SK-MEL-5 (cell line): ENCODE data around the gene TPRA1. TPM values are rescaled to one million over a fixed set of nuclear protein-coding genes. Genes with fewer than 3 reads are reported as not detected.
A peak's percentile ranks its signal among the peaks of the same experiment; 100 is the strongest.

Source experiments
- DNase-seq: peaks from one replicate; pipeline ENCODE4 v3.0.0-alpha.2; 2016; ENCODE audit warnings: low read depth, low spot score
- in situ Hi-C: cut with HindIII; loops from 2 replicates; pipeline ENCODE4 v1.10.0; 2016; ENCODE audit warnings: low sequenced_read_pairs, high pct_unique_total_duplicates, low pct_unique_long_range_greater_than_20kb
- total RNA-seq: library from RNA; depleted of rRNA; stranded (reverse); fragments of >200 nt; shearing (Covaris generic); gene quantifications from 2 replicates; pipeline ENCODE4 v1.2.3, GENCODE V29; 2014

Gene TPRA1
- total RNA-seq, 1 experiment from 2014 or later, result 27.9 TPM

DNA sequence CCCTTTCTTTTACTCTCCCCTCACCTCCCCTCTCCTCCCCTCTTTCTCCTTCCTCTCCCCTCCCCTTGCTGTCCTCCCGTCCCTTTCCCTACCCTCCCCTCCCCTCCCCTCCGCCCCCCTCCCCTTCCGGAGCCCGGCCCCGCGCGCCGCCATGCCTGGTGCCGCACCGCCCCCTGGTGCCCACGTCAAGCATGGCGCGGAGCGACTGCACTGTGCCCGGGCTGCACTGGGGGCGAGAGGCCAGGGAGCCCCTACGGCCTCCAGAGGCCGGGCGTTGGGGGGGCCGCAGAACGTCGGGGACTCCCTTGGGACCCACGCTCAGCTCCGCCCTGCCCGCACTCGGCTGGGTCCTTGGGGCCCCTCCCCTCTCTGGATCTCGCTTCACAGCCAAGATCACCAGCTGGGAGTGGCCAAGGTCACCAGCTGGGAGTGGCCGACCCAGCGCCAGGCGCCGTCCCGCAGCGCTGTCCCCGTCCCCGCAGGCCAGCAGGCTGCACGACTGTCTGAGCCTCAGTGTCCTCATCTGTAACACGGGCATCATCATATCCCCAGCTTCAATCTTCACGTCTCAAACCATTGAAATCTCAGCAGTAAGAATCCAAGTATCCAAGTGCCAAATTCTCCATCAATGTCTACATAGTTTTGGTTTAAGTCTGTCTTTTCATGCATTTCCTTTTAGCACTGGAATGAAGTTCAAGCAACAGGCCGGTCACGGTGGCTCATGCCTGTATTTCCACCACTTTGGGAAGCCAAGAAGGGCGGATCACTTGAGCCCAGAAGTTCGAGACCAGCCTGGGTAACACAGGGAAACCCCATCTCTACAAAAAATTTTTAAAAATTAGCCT lies 42.5 kb downstream of the TPRA1 start:
- peak; percentile 72 for DNase-seq
- in situ Hi-C loops, result no loop called here

DNA sequence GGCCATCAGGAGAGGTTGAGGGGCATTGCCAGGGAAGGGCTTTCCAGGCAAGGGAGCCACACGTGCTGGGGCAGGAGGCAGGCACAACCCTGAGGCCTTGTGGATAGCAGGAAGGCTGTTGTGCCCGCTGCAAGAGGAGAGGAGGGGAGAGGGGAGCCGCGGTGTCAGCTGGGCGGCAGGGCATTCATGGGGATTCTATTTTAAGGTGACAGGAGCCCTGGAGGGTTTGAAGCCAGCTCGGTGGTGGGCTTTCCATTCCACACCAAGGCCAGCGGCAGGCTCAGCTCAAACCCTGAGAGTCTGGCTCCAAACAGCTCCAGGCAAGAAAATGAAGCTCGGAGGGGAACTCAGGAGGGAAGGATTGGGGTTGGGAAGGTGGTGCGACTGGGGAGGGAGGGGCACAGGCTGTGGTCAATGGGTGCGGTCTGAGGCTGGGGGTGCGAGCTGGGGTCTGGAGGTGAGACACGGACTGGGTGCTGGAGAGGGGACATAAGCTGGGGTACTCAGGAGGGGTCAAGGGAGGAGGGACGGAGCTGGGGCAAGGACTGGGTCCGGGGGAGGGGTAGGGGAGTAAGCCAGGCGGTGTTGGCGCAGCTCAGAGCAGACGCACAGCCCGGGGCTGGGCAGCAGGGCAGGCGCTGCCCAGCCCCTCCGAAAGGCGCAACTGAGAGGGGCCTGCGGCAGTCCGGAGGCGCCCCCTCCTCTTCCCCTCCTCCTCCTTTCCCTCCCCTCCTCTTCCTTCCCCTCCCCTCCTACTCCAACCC lies 43.4 kb downstream of the TPRA1 start:
- DNase-seq, result no peak
- in situ Hi-C loops, result no loop called here

GRCh38 chr3:127546554-127546953 lies 44.0 kb downstream of the TPRA1 start:
- in situ Hi-C loops, result no loop called here
- no peak for DNase-seq

GRCh38 chr3:127545711-127546457 lies 44.6 kb downstream of the TPRA1 start:
- in situ Hi-C loops, result no loop called here
- DNase-seq, result no peak

DNA sequence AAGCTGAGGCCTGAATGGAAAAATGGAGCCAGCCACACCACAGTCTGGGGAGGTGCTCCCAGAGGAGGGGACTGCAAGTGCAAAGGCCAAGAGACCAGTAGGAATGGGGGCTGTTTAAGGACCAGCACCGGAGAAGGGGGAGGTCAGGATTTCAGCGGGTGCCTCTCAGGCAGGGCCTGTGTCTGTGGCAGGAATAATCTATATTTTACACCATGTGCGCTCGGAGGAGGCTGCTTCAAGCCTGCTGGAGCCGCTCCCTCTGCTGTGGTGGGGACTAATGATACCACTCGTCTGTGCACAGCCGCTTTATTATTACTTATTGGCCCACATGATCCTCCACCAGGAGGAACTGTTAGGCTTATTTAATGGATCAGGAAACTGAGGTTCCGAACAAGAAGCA lies 45.3 kb downstream of the TPRA1 start:
- in situ Hi-C loops, result no loop called here
- DNase-seq, result no peak

- DNase-seq, result no peak
- in situ Hi-C loops, result no loop called here
These were observed 45.7 kb downstream of the TPRA1 start for GRCh38 chr3:127544803-127545201.

GRCh38 chr3:127544192-127544802 lies 46.2 kb downstream of the TPRA1 start:
- in situ Hi-C loops, result no loop called here
- peak; percentile 78 for DNase-seq

GRCh38 chr3:127543441-127543840 lies 47.1 kb downstream of the TPRA1 start:
- DNase-seq, result no peak
- in situ Hi-C loops, result no loop called here

- no peak for DNase-seq
- in situ Hi-C loops, result no loop called here
These were observed 48.0 kb downstream of the TPRA1 start for GRCh38 chr3:127542441-127542952.

GRCh38 chr3:127541320-127541719 lies 49.2 kb downstream of the TPRA1 start:
- DNase-seq, result no peak
- in situ Hi-C loops, result no loop called here

- no peak for DNase-seq
- in situ Hi-C loops, result no loop called here
These were observed 51.0 kb downstream of the TPRA1 start for GRCh38 chr3:127539366-127540060.

DNA sequence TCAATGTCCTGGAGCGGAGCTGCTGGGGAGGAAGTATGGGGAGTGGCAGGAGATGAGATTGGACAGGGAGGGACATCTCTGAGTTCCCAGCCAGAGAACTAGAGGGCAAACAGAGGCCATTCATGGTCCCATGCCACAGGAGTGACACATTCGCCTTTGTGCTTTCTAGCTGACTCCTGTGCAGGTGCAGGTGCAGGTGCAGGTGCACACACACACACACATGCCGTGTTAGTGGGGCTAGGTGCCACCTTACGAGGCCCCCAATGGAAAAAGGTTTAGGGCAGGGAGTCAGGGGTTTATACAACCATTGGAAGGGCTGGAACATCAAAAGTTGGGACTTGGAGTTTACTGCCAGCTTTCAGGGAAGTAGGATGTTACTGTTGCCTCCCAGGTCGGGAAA lies 52.0 kb downstream of the TPRA1 start:
- DNase-seq, result no peak
- in situ Hi-C loops, result no loop called here

DNA sequence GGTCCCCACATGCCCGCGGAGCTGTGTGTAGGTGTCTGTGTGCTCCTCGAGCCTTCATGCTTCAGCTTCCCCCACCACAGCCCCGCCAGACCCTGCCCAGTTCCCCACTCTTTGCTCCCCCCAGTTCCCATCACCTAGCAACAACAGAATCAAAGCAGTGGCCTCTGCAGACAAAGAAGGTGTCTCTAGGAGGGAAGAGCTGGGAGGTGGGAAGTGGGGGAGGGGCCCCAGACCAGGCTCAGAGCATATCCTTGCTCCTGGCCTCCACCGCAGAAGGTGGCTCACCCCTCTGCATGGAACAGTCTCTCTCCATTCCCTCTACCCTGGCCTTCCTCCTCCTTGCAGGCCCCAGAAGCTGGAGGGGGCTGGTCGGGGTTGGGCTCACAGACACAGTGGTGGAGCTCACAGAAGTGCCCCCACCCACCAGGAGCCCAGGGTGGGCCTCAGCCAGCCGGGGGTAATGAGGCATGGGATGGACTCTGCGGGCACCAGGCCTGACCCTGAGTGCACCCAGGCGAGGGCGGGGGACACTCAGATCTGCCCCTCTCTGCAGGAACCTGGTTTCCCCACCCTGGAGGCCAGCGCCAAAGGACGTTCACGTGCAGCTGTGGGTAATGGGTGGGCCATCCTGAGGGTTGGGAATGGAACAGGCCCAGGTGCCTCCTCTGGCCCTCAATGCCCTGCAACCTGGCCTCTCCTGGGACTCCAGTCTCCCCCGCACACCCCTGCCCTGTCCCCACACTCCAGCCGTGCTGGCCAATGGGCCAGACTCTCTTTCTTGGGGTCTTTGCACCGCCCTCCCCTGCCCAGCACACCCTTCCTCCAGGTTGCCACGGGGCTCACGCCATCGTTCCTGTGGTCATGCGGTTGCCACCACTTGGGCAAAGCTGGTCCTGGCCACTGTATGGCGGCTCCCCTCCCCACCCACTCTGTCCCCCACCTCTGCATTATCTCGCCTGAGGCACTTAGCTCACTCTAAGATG lies 53.4 kb downstream of the TPRA1 start:
- in situ Hi-C loops, result no loop called here
- no peak for DNase-seq

- DNase-seq, result no peak
- in situ Hi-C loops, result no loop called here
These were observed 54.4 kb downstream of the TPRA1 start for GRCh38 chr3:127535901-127536829.

- in situ Hi-C loops, result no loop called here
- DNase-seq, result no peak
These were observed 55.3 kb downstream of the TPRA1 start for GRCh38 chr3:127535106-127535785.
